GM10847 (cell line): ENCODE measurements around the gene TMEM253.

Source experiments
- POLR2A ChIP-seq: IDR thresholded peaks from 2 replicates; pipeline ENCODE4 v1.6.1; 2011; ENCODE audit not compliant: insufficient read length; ENCODE audit errors: extremely low read depth

The TMEM253 gene

GRCh38 chr14:21149641-21150367 is 48.9 kb downstream of the TMEM253 start:
- TF ChIP-seq POLR2A = no peak
